Effector memory CD8-positive, alpha-beta T cell (primary cell): ENCODE data around the gene HOXA5.

Experiments
- ATAC-seq: fragments of 150-1000 bp; cut with Tn5 transposase; replicated peaks from 2 replicates; pipeline ENCODE4 v1.10.0; 2021; ENCODE audit warnings: mild to moderate bottlenecking, moderate library complexity
- DNase-seq, 3 experiments: peaks; one replicate each; pipeline ENCODE4 v3.0.0; 2021
- H3K27ac Mint-ChIP-seq, 2 donors: one replicate each; pipeline ENCODE4 v1.8.0; 2022; ENCODE audit warnings: mild to moderate bottlenecking in 2 of 2, mixed read lengths in 2 of 2, moderate library complexity in 2 of 2
- H3K27me3 Mint-ChIP-seq, 2 donors: one replicate each; pipeline ENCODE4 v1.8.0; 2022; ENCODE audit warnings: mixed read lengths in 2 of 2
- H3K36me3 Mint-ChIP-seq: one replicate; pipeline ENCODE4 v1.8.0; 2022; ENCODE audit warnings: mild to moderate bottlenecking, moderate library complexity, mixed read lengths; ENCODE audit not compliant: insufficient read depth
- H3K4me1 Mint-ChIP-seq, 2 donors: one replicate each; pipeline ENCODE4 v1.8.0; 2022; ENCODE audit warnings: low read depth in 2 of 2, mixed read lengths in 2 of 2
- H3K4me3 Mint-ChIP-seq, 2 donors: one replicate each; pipeline ENCODE4 v1.8.0; 2022; ENCODE audit warnings: mild to moderate bottlenecking in 2 of 2, mixed read lengths in 2 of 2, moderate library complexity in 2 of 2
- H3K9me3 Mint-ChIP-seq, 2 donors: one replicate each; pipeline ENCODE4 v1.8.0; 2022; ENCODE audit warnings: mixed read lengths in 2 of 2

The HOXA5 gene

GRCh38 chr7:27148756-27149641, 5.5 kb upstream of the HOXA5 start:
- Mint-ChIP-seq H3K4me1 (peaks cover 23 to 24% of the 10 kb centered on the region in 2 donors), H3K27me3 (peaks cover 76 to 93% of the 10 kb centered on the region in 2 donors), H3K36me3 (peaks cover 7% of the 10 kb centered on the region), H3K27ac (no peak overlapping the region), H3K4me3 (no peak overlapping the region), H3K9me3 (no peaks in the 10 kb centered on the region)
- DNase-seq (no peak), ATAC-seq (no peak)

GRCh38 chr7:27148031-27148755, 4.7 kb upstream of the HOXA5 start:
- no peak overlapping the region for H3K27ac Mint-ChIP-seq
- peaks cover 68 to 85% of the 10 kb centered on the region in 2 donors for H3K27me3 Mint-ChIP-seq
- peaks cover 7% of the 10 kb centered on the region for H3K36me3 Mint-ChIP-seq
- peaks cover 23 to 24% of the 10 kb centered on the region in 2 donors for H3K4me1 Mint-ChIP-seq
- DNase-seq (no peak), ATAC-seq (no peak)
- no peaks in the 10 kb centered on the region for H3K9me3 Mint-ChIP-seq
- peak overlapping the region; percentile 59 to 63 for H3K4me3 Mint-ChIP-seq

- no peak within 1 kb of the TSS for H3K27ac Mint-ChIP-seq
- DNase-seq: no peak
Observed at GRCh38 chr7:27147199-27148030, 3.9 kb upstream of the HOXA5 start, which contains the start of gene HOXA6. Gene HOXA6 (minus strand): TSS chr7:27147774. CDS start chr7:27147749, 25 bp downstream.

GRCh38 chr7:27146491-27147198, 3.2 kb upstream of the HOXA5 start:
- Mint-ChIP-seq H3K4me3 (no peak overlapping the region), H3K36me3 (peaks cover 3% of the 10 kb centered on the region), H3K27ac (no peak overlapping the region), H3K27me3 (peaks cover 62 to 84% of the 10 kb centered on the region in 2 donors), H3K9me3 (no peaks in the 10 kb centered on the region), H3K4me1 (peaks cover 16 to 17% of the 10 kb centered on the region in 2 donors)
- ATAC-seq (no peak), DNase-seq (no peak)

More at GRCh38 chr7:27147199-27148030, 3.9 kb upstream of the HOXA5 start, which contains the start of gene HOXA6:
- H3K27me3 Mint-ChIP-seq: peaks cover 65 to 84% of the 10 kb centered on the region in 2 donors
- peaks cover 7% of the 10 kb centered on the region for H3K36me3 Mint-ChIP-seq
- peaks cover 23 to 24% of the 10 kb centered on the region in 2 donors for H3K4me1 Mint-ChIP-seq
- no peaks in the 10 kb centered on the region for H3K9me3 Mint-ChIP-seq
- peak within 1 kb of the TSS; percentile 59 to 63 for H3K4me3 Mint-ChIP-seq
- ATAC-seq: no peak

GRCh38 chr7:27145914-27146412, 2.5 kb upstream of the HOXA5 start:
- DNase-seq: no peak
- Mint-ChIP-seq H3K36me3 (no peaks in the 10 kb centered on the region), H3K27ac (no peak overlapping the region), H3K4me3 (no peak overlapping the region), H3K9me3 (no peaks in the 10 kb centered on the region), H3K27me3 (peaks cover 58 to 83% of the 10 kb centered on the region in 2 donors), H3K4me1 (peaks cover 10% of the 10 kb centered on the region in 2 donors)
- no peak for ATAC-seq

- Mint-ChIP-seq H3K9me3 (no peaks in the 10 kb centered on the region), H3K27me3 (peaks cover 51 to 77% of the 10 kb centered on the region in 2 donors), H3K36me3 (no peaks in the 10 kb centered on the region), H3K4me3 (no peak overlapping the region), H3K27ac (no peak overlapping the region), H3K4me1 (peaks cover 4 to 5% of the 10 kb centered on the region in 2 donors)
- ATAC-seq: no peak
- DNase-seq: no peak
Observed at GRCh38 chr7:27145165-27145913, 1.9 kb upstream of the HOXA5 start.

- DNase-seq (no peak), ATAC-seq (no peak)
- no peaks in the 10 kb centered on the region for H3K36me3 Mint-ChIP-seq
- H3K4me3 Mint-ChIP-seq: no peak overlapping the region
- H3K9me3 Mint-ChIP-seq: no peaks in the 10 kb centered on the region
- peaks cover 2 to 3% of the 10 kb centered on the region in 2 donors for H3K4me1 Mint-ChIP-seq
- peaks cover 49 to 71% of the 10 kb centered on the region in 2 donors for H3K27me3 Mint-ChIP-seq
- H3K27ac Mint-ChIP-seq: no peak overlapping the region
Observed at GRCh38 chr7:27144781-27145164, 1.3 kb upstream of the HOXA5 start.

GRCh38 chr7:27143950-27144780, 684 bp upstream of the HOXA5 start:
- H3K36me3 Mint-ChIP-seq: no peaks in the 10 kb centered on the region
- H3K27me3 Mint-ChIP-seq: peaks cover 49 to 67% of the 10 kb centered on the region in 2 donors
- no peaks in the 10 kb centered on the region for H3K9me3 Mint-ChIP-seq
- no peak overlapping the region for H3K27ac Mint-ChIP-seq
- DNase-seq: no peak
- H3K4me3 Mint-ChIP-seq: no peak overlapping the region
- H3K4me1 Mint-ChIP-seq: peaks cover 2 to 3% of the 10 kb centered on the region in 2 donors
- no peak for ATAC-seq

GRCh38 chr7:27142580-27143022, 880 bp downstream of the HOXA5 start:
- no peaks in the 10 kb centered on the region for H3K4me1 Mint-ChIP-seq
- no peaks in the 10 kb centered on the region for H3K9me3 Mint-ChIP-seq
- peaks cover 52 to 66% of the 10 kb centered on the region in 2 donors for H3K27me3 Mint-ChIP-seq
- H3K27ac Mint-ChIP-seq: no peak overlapping the region
- no peaks in the 10 kb centered on the region for H3K36me3 Mint-ChIP-seq
- H3K4me3 Mint-ChIP-seq: no peak overlapping the region
- DNase-seq (no peak), ATAC-seq (no peak)

GRCh38 chr7:27141923-27142579, 1.4 kb downstream of the HOXA5 start:
- no peaks in the 10 kb centered on the region for H3K4me1 Mint-ChIP-seq
- no peak for ATAC-seq
- DNase-seq: no peak
- no peak overlapping the region for H3K27ac Mint-ChIP-seq
- no peaks in the 10 kb centered on the region for H3K36me3 Mint-ChIP-seq
- H3K4me3 Mint-ChIP-seq: no peak overlapping the region
- H3K9me3 Mint-ChIP-seq: no peaks in the 10 kb centered on the region
- peaks cover 53 to 66% of the 10 kb centered on the region in 2 donors for H3K27me3 Mint-ChIP-seq
